ENCODE data around the gene DOCK8. TPM values are rescaled to one million over a fixed set of nuclear protein-coding genes. Genes with fewer than 3 reads are reported as not detected.

Gene DOCK8
- total RNA-seq, 1 experiment from 2014 or later = 0.80 TPM

DNA sequence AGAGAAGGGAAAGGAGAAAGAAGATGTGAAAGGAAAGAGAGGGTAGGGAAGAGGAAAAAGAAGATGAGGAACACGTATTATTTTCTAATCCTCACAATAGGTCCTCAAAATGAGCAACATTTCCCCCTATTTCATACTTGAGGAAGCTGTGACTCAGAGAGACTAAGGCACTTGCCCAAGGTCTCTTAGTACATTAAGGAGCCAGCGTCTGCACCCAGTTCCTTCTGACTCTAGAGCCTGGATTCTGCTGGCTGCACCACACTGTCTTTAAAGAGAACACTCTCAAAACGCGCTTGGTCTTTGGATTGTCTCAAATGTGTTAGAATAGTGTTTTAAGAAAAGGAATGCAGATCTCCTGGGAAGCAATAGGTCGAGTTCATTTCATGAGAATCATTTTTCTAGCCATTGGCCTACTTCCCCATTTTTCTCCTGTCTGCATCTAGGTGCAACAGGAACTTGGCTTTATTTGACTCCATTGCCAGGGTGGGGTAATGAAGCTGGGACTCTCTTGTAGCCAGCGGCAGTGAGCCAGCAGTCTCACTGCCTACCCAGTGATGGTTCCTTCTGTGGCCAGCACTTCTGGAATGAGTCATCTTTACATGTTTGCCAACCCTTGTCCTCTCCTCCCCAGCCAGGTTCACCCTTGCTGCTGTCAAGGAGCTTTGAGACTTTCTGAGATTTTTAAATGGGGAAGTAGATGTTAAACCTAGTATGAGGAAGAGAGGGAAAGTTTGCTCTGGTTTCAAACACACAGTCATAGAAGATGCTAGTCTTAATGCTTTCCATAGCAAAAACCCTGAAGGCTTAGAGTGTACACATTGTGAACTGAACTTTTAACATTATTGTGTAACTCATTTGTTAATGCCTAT lies 82.7 kb downstream of the DOCK8 start:
- Histone ChIP-seq H3K27me3 (ENCODE audit: control insufficient read depth, insufficient read depth, low read length) (no peaks in the 10 kb centered on the region), H3K4me3 (ENCODE audit: insufficient read depth, low read depth, low read length) (no peak overlapping the region), H3K36me3 (replicated peaks; ENCODE audit: control insufficient read depth, insufficient read depth, low read length) (no peaks in the 10 kb centered on the region)
- DNase-seq = no peak

- H3K36me3 ChIP-seq (replicated peaks; ENCODE audit: control insufficient read depth, insufficient read depth, low read length) = no peaks in the 10 kb centered on the region
- no peaks in the 10 kb centered on the region for H3K27me3 ChIP-seq (ENCODE audit: control insufficient read depth, insufficient read depth, low read length)
- no peak overlapping the region for H3K4me3 ChIP-seq (ENCODE audit: insufficient read depth, low read depth, low read length)
- no peak for DNase-seq
Observed at GRCh38 chr9:303502-303901, 88.8 kb downstream of the DOCK8 start.

- no peak overlapping the region for H3K4me3 ChIP-seq (ENCODE audit: insufficient read depth, low read depth, low read length)
- no peaks in the 10 kb centered on the region for H3K36me3 ChIP-seq (replicated peaks; ENCODE audit: control insufficient read depth, insufficient read depth, low read length)
Observed at GRCh38 chr9:304106-304505, 89.4 kb downstream of the DOCK8 start.

DNA sequence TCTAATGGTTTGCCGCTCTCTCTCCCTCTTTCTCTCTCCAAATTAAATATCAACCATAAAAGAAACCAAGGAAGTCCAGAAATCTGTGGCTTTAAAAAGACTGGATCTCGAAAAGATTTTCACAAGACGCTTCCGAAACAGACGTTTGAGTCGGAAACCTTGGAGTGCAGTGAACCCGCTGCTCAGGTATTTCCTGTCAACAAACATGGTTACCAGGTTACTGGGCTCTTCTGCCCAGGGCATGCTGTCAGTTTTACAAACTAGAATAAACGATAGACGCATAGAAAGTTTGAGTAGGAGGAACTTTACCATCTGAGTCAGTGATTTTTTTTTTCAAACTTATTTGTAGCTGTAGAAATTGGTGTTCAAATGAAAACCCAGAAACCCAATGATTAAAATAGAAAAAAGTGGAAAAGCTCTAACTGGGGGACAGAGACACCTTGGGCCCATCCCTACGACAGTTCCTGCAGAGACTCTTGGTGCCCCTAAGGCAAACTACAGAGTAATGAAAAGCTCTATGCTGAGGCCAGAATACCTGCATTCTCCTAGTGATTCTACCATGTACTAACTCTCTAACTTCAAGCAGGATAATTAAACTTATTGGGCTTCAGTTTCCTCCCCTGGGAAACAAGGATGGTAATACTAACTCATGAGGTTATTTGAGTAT lies 90.0 kb downstream of the DOCK8 start:
- Histone ChIP-seq H3K27me3 (ENCODE audit: control insufficient read depth, insufficient read depth, low read length) (no peaks in the 10 kb centered on the region), H3K36me3 (replicated peaks; ENCODE audit: control insufficient read depth, insufficient read depth, low read length) (no peaks in the 10 kb centered on the region), H3K4me3 (ENCODE audit: insufficient read depth, low read depth, low read length) (no peak overlapping the region)
- peak; percentile 26 for DNase-seq

More at GRCh38 chr9:304106-304505, 89.4 kb downstream of the DOCK8 start:
- no peaks in the 10 kb centered on the region for H3K27me3 ChIP-seq (ENCODE audit: control insufficient read depth, insufficient read depth, low read length)
- DNase-seq = no peak

DNA sequence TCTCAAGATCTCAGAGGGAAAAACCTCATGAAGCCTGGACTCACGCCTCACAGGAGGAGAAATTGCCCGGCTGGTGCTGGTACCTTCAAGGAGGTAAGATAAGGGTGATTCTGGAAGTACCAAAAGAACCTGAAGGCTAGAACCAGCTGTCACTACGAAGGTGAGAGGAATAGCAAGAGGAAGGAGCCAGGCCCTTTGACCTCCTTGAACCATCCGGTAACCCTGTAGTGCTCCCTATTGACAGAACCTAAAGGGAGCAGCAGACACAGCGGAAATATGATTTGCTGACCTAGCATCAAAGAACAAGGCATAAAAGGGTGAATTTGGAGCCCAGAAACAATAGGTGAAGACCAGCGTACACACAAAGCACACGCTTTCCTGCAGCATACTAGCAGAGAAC lies 92.2 kb downstream of the DOCK8 start:
- H3K36me3 ChIP-seq (replicated peaks; ENCODE audit: control insufficient read depth, insufficient read depth, low read length) = no peaks in the 10 kb centered on the region
- DNase-seq = peak; percentile 39
- H3K4me3 ChIP-seq (ENCODE audit: insufficient read depth, low read depth, low read length) = no peak overlapping the region
- H3K27me3 ChIP-seq (ENCODE audit: control insufficient read depth, insufficient read depth, low read length) = no peaks in the 10 kb centered on the region

DNA sequence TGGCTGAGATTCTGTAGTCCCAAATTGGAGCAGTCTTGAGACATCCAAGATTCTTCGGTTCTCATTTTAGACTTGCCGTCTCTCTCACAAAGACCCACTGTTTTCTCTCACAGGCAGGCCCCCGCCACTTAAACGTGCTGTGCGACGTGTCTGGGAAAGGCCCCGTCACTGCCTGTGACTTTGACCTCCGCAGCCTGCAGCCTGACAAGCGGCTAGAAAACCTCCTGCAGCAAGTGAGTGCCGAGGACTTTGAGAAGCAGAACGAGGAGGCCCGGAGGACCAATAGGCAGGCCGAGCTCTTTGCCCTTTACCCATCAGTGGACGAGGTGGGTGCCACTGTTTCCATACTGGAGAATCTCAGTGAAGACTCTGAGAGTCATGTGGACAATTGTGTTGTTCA lies 97.2 kb downstream of the DOCK8 start:
- no peak overlapping the region for H3K4me3 ChIP-seq (ENCODE audit: insufficient read depth, low read depth, low read length)
- no peak for DNase-seq
- H3K27me3 ChIP-seq (ENCODE audit: control insufficient read depth, insufficient read depth, low read length) = no peaks in the 10 kb centered on the region
- no peaks in the 10 kb centered on the region for H3K36me3 ChIP-seq (replicated peaks; ENCODE audit: control insufficient read depth, insufficient read depth, low read length)

DNA sequence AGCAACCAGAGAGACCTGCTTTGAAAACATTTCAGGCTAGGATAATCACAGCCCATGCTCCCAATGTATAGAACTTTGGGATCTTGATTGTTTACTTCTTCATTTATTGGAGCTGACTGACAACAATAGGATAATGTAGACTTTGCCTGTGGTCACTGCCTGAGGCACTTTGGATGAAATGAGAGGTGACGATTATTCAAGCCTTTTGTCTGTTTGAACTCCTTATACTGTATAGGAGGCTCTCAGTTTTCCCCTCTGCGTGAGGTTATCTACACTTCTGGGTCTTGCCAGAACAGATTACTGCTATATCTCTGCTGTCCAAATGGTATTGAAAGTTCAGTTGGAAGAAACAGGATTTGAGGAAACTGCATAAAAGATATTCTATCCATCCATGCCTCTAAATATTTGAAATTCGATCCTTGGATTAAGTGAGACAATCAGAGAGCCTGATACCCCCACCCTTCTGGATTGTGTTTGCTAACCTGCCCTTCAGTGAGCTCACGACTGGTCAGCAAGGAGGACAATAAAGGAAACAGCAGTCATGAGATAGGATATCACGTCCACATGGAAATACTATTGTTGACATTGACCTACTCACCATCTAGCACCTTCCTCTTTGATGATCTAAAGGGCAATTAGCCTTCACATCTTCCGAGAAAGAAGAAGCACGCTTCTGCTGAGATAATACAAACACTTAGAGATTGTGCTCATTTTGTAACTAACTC lies 98.1 kb downstream of the DOCK8 start:
- DNase-seq = no peak

DNA sequence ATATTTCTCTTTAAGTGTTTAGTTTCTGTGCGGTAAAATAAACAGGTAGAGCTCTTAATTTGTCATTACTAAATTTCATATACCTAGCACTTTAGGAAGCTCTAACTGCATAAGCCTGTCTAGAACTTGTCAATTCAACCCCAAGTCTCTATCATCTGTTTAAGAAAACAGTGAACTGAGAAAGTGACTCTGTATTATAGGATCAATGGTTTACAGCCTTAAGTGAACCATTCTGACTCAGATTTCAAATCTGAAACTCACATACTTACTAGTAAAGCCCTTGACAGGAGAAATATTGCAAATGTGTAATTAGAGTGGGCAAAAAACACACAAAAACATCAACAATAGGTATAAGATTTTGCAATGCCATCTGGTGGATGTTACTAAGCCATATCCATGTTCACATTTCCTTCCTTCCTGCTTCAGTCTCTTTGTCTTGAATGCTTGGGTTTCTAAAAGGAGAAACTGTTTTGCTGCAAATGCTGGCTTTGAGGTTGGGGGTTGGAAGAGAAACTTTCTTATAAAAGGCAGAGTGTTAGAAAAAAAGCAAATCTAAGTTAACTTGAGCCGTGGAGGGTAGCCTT lies 101.8 kb downstream of the DOCK8 start:
- no peak for DNase-seq
- H3K4me3 ChIP-seq (ENCODE audit: insufficient read depth, low read depth, low read length) = no peak overlapping the region
- no peaks in the 10 kb centered on the region for H3K36me3 ChIP-seq (replicated peaks; ENCODE audit: control insufficient read depth, insufficient read depth, low read length)
- no peaks in the 10 kb centered on the region for H3K27me3 ChIP-seq (ENCODE audit: control insufficient read depth, insufficient read depth, low read length)

More for the DNA sequence above, 98.1 kb downstream of the DOCK8 start:
- no peaks in the 10 kb centered on the region for H3K36me3 ChIP-seq (replicated peaks; ENCODE audit: control insufficient read depth, insufficient read depth, low read length)
- no peak overlapping the region for H3K4me3 ChIP-seq (ENCODE audit: insufficient read depth, low read depth, low read length)
- H3K27me3 ChIP-seq (ENCODE audit: control insufficient read depth, insufficient read depth, low read length) = no peaks in the 10 kb centered on the region

DNA sequence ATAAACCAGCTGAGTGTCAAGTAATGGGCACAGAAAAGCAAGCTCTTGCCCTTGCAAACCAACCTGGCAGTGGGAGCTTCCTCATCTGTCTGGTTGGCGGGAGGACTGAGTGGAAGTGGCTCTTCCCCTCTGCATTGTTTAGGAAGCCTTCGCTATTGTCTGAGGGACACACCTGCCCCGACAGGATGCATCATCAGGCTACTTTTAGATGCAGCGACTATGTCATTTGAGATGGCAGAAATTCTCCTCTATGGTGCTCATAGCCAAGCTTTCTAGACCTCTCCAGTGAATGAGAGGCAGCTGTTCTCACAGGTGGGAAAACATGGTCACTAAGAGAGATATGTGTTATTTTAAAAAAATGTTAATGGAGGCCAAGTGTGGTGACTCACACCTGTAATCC lies 104.0 kb downstream of the DOCK8 start:
- DNase-seq = no peak
- Histone ChIP-seq H3K27me3 (ENCODE audit: control insufficient read depth, insufficient read depth, low read length) (no peaks in the 10 kb centered on the region), H3K4me3 (ENCODE audit: insufficient read depth, low read depth, low read length) (no peak overlapping the region), H3K36me3 (replicated peaks; ENCODE audit: control insufficient read depth, insufficient read depth, low read length) (no peaks in the 10 kb centered on the region)

- no peak overlapping the region for H3K4me3 ChIP-seq (ENCODE audit: insufficient read depth, low read depth, low read length)
- no peaks in the 10 kb centered on the region for H3K27me3 ChIP-seq (ENCODE audit: control insufficient read depth, insufficient read depth, low read length)
Observed at GRCh38 chr9:324971-325370, 110.3 kb downstream of the DOCK8 start.

GRCh38 chr9:326667-327066 lies 112.0 kb downstream of the DOCK8 start:
- Histone ChIP-seq H3K4me3 (ENCODE audit: insufficient read depth, low read depth, low read length) (no peak overlapping the region), H3K27me3 (ENCODE audit: control insufficient read depth, insufficient read depth, low read length) (no peaks in the 10 kb centered on the region), H3K36me3 (replicated peaks; ENCODE audit: control insufficient read depth, insufficient read depth, low read length) (no peaks in the 10 kb centered on the region)
- DNase-seq = peak; percentile 17

More at GRCh38 chr9:324971-325370, 110.3 kb downstream of the DOCK8 start:
- H3K36me3 ChIP-seq (replicated peaks; ENCODE audit: control insufficient read depth, insufficient read depth, low read length) = no peaks in the 10 kb centered on the region
- DNase-seq = no peak

GRCh38 chr9:328453-328852 lies 113.8 kb downstream of the DOCK8 start:
- Histone ChIP-seq H3K36me3 (replicated peaks; ENCODE audit: control insufficient read depth, insufficient read depth, low read length) (no peaks in the 10 kb centered on the region), H3K27me3 (ENCODE audit: control insufficient read depth, insufficient read depth, low read length) (no peaks in the 10 kb centered on the region), H3K4me3 (ENCODE audit: insufficient read depth, low read depth, low read length) (no peak overlapping the region)
- DNase-seq = no peak

GRCh38 chr9:331197-331596 lies 116.5 kb downstream of the DOCK8 start:
- Histone ChIP-seq H3K36me3 (replicated peaks; ENCODE audit: control insufficient read depth, insufficient read depth, low read length) (no peaks in the 10 kb centered on the region), H3K27me3 (ENCODE audit: control insufficient read depth, insufficient read depth, low read length) (no peaks in the 10 kb centered on the region; the same call in 1 of the 2 replicates), H3K4me3 (ENCODE audit: insufficient read depth, low read depth, low read length) (no peak overlapping the region)
- DNase-seq = peak; percentile 8

- DNase-seq = no peak
- H3K4me3 ChIP-seq (ENCODE audit: insufficient read depth, low read depth, low read length) = no peak overlapping the region
- no peaks in the 10 kb centered on the region for H3K36me3 ChIP-seq (replicated peaks; ENCODE audit: control insufficient read depth, insufficient read depth, low read length)
- H3K27me3 ChIP-seq (ENCODE audit: control insufficient read depth, insufficient read depth, low read length) = no peaks in the 10 kb centered on the region; the same call in 1 of the 2 replicates
Observed at GRCh38 chr9:335373-335772, 120.7 kb downstream of the DOCK8 start.

Measured in H7 (cell line).